H1 (cell line): ENCODE data around the gene ZNF75A. TPM values are rescaled to one million over a fixed set of nuclear protein-coding genes. Genes with fewer than 3 reads are reported as not detected.

Source experiments
- CTCF ChIA-PET: fragments of 300-600 bp; sonication (Branson Sonifier 250); formaldehyde crosslinking; loops from one replicate; lab custom pipeline; 2021; ENCODE audit not compliant: partially characterized antibody; lab: Charles Lee
- POLR2A ChIA-PET: fragments of 300-600 bp; sonication (Branson Sonifier 250); formaldehyde crosslinking; loops from one replicate; lab custom pipeline; 2021; ENCODE audit warnings: inconsistent platforms; ENCODE audit not compliant: partially characterized antibody; lab: Charles Lee
- DNase-seq, 2 experiments: peaks; one replicate each; pipeline versions ENCODE4 v3.0.0 to v3.0.0-alpha.2; 2010 to 2022; ENCODE audit warnings: low spot score in 2 of 2, low read depth in 1 of 2, mixed read lengths in 1 of 2
- FAIRE-seq: peaks from 2 replicates; lab custom pipeline; 2011; peaks lifted over from hg19 to GRCh38; lab: Jason Lieb, UNC
- H2AFZ ChIP-seq: 2 replicates; pipeline ENCODE4 v1.8.1; 2012; ENCODE audit warnings: low read length, inconsistent platforms
- H2AK5ac ChIP-seq: 2 replicates; pipeline ENCODE4 v1.6.1; 2013; ENCODE audit warnings: low read depth, low read length
- H2BK120ac ChIP-seq: replicated peaks from 2 replicates; pipeline ENCODE3; 2013; ENCODE audit warnings: low read depth, low read length, inconsistent platforms
- H2BK12ac ChIP-seq: 2 replicates; pipeline ENCODE4 v1.6.1; 2013; ENCODE audit warnings: low read depth, low read length
- H2BK15ac ChIP-seq: 2 replicates; pipeline ENCODE4 v1.6.1; 2013; ENCODE audit warnings: low read length
- H2BK20ac ChIP-seq: 2 replicates; pipeline ENCODE4 v1.6.1; 2013; ENCODE audit warnings: low read length
- H2BK5ac ChIP-seq: 2 replicates; pipeline ENCODE4 v1.6.1; 2013; ENCODE audit warnings: low read depth, low read length
- H3K14ac ChIP-seq: 2 replicates; pipeline ENCODE4 v1.6.1; 2013; ENCODE audit warnings: inconsistent platforms; ENCODE audit not compliant: insufficient read length
- H3K18ac ChIP-seq: 2 replicates; pipeline ENCODE4 v1.6.1; 2013; ENCODE audit warnings: low read length; ENCODE audit errors: extremely low read depth
- H3K23ac ChIP-seq: 2 replicates; pipeline ENCODE4 v1.6.1; 2013; ENCODE audit warnings: inconsistent platforms; ENCODE audit not compliant: insufficient read length
- H3K23me2 ChIP-seq: 2 replicates; pipeline ENCODE4 v1.6.1; 2013; ENCODE audit warnings: low read depth, low read length
- H3K27ac ChIP-seq: 2 replicates; pipeline ENCODE4 v1.6.1; 2011; ENCODE audit warnings: low read depth, low read length, inconsistent platforms
- H3K27me3 ChIP-seq, 4 experiments: replicated peaks in 1 of 4; 1 replicate in 1 of 4; 2 replicates in 3 of 4; pipeline versions ENCODE4 v1.6.1 to v1.8.1; 2011 to 2013; ENCODE audit warnings: low read length in 3 of 4, mild to moderate bottlenecking in 3 of 4, inconsistent platforms in 2 of 4, mixed read lengths in 2 of 4, moderate library complexity in 1 of 4; ENCODE audit not compliant: control insufficient read depth in 3 of 4, insufficient read depth in 3 of 4; ENCODE audit errors: extremely low read depth in 1 of 4
- H3K36me3 ChIP-seq, 4 experiments: 2 replicates each; pipeline versions ENCODE4 v1.6.1 to v1.8.1; 2011 to 2013; ENCODE audit warnings: mild to moderate bottlenecking in 4 of 4, low read length in 3 of 4, moderate library complexity in 2 of 4, control low read depth in 1 of 4, inconsistent platforms in 1 of 4; ENCODE audit not compliant: insufficient read depth in 4 of 4, control insufficient read depth in 2 of 4
- H3K4ac ChIP-seq: replicated peaks from 2 replicates; pipeline ENCODE3; 2013; ENCODE audit warnings: low read length, low read depth, mixed read lengths, inconsistent platforms; ENCODE audit not compliant: insufficient read length
- H3K4me1 ChIP-seq, 4 experiments: replicated peaks in 1 of 4; 1 replicate in 1 of 4; 2 replicates in 3 of 4; pipeline versions ENCODE4 v1.6.1 to v1.8.1; 2011 to 2013; ENCODE audit warnings: low read length in 3 of 4, inconsistent platforms in 2 of 4, mixed read lengths in 1 of 4; ENCODE audit not compliant: insufficient read depth in 4 of 4, control insufficient read depth in 3 of 4
- H3K4me2 ChIP-seq, 2 experiments: 2 replicates each; pipeline versions ENCODE4 v1.6.1 to v1.8.1; 2011 to 2013; ENCODE audit warnings: low read depth in 2 of 2, low read length in 2 of 2, control low read depth in 1 of 2, inconsistent platforms in 1 of 2, mild to moderate bottlenecking in 1 of 2; ENCODE audit not compliant: insufficient read depth in 1 of 2
- H3K4me3 ChIP-seq, 4 experiments: fragments of 200-600, 300-600 bp in 1 of 4; sonication (generic), shearing (Covaris generic), sonication (Bioruptor Twin) in 1 of 4; 2 replicates each; pipeline versions ENCODE4 v1.5.1 to v1.8.1; 2011 to 2016; ENCODE audit warnings: low read length in 4 of 4, low read depth in 3 of 4, control low read depth in 2 of 4, inconsistent platforms in 2 of 4, mild to moderate bottlenecking in 2 of 4, mixed read lengths in 1 of 4, moderate library complexity in 1 of 4; ENCODE audit not compliant: insufficient read depth in 2 of 4; ENCODE audit errors: extremely low read depth in 1 of 4
- H3K56ac ChIP-seq: replicated peaks from 2 replicates; pipeline ENCODE3; 2013; ENCODE audit warnings: low read depth, mild to moderate bottlenecking, mixed read lengths, low read length, inconsistent platforms; ENCODE audit not compliant: insufficient read length
- H3K79me1 ChIP-seq: 2 replicates; pipeline ENCODE4 v1.6.1; 2013; ENCODE audit warnings: low read depth, low read length, control low read depth
- H3K79me2 ChIP-seq, 2 experiments: 2 replicates each; pipeline versions ENCODE4 v1.6.1 to v1.8.1; 2012 to 2013; ENCODE audit warnings: low read length in 2 of 2, mild to moderate bottlenecking in 2 of 2, inconsistent platforms in 1 of 2; ENCODE audit not compliant: insufficient read depth in 2 of 2, control insufficient read depth in 1 of 2
- H3K9ac ChIP-seq, 4 experiments: replicated peaks in 1 of 4; 1 replicate in 1 of 4; 2 replicates in 3 of 4; pipeline versions ENCODE4 v1.6.1 to v1.8.1; 2011 to 2013; ENCODE audit warnings: low read depth in 3 of 4, low read length in 3 of 4, control low read depth in 2 of 4, mild to moderate bottlenecking in 2 of 4, moderate library complexity in 2 of 4, inconsistent platforms in 1 of 4; ENCODE audit errors: extremely low read depth in 1 of 4
- H3K9me3 ChIP-seq, 2 experiments: 2 replicates each; pipeline versions ENCODE4 v1.6.1 to v1.8.1; 2012 to 2013; ENCODE audit warnings: mild to moderate bottlenecking in 2 of 2, moderate library complexity in 2 of 2, control low read depth in 1 of 2, inconsistent platforms in 1 of 2, low read depth in 1 of 2, low read length in 1 of 2, mixed read lengths in 1 of 2; ENCODE audit not compliant: insufficient read depth in 2 of 2
- H4K20me1 ChIP-seq, 2 experiments: replicated peaks in 1 of 2; 2 replicates each; pipeline versions ENCODE3 to v1.8.1; 2011 to 2013; ENCODE audit warnings: inconsistent platforms in 2 of 2, low read length in 2 of 2, mild to moderate bottlenecking in 1 of 2; ENCODE audit not compliant: insufficient read depth in 2 of 2, control insufficient read depth in 1 of 2
- H4K5ac ChIP-seq: 2 replicates; pipeline ENCODE4 v1.6.1; 2013; ENCODE audit warnings: low read length, low read depth, mixed read lengths, inconsistent platforms; ENCODE audit not compliant: insufficient read length
- H4K8ac ChIP-seq: 2 replicates; pipeline ENCODE4 v1.8.0; 2013; ENCODE audit warnings: mild to moderate bottlenecking, moderate library complexity, low read length, inconsistent platforms; ENCODE audit not compliant: insufficient read depth; ENCODE audit errors: extremely low read depth
- H4K91ac ChIP-seq: replicated peaks from 2 replicates; pipeline ENCODE3; 2013; ENCODE audit warnings: low read length, mixed read lengths, inconsistent platforms; ENCODE audit not compliant: insufficient read length
- BCL11A ChIP-seq, 2 experiments: IDR thresholded peaks; one replicate each; pipeline ENCODE4 v1.6.1; 2011; ENCODE audit warnings: low read depth in 2 of 2, low read length in 2 of 2, mild to moderate bottlenecking in 2 of 2
- EGR1 ChIP-seq: IDR thresholded peaks from 2 replicates; pipeline ENCODE4 v1.6.1; 2011; ENCODE audit warnings: low read depth, low read length, borderline replicate concordance
- EZH2 ChIP-seq: fragments of 200-600 bp; sonication (generic); IDR thresholded peaks from 2 replicates; pipeline ENCODE4 v1.7.1; 2012; ENCODE audit warnings: low read depth, mild to moderate bottlenecking, moderate library complexity, low read length, inconsistent platforms; ENCODE audit not compliant: severe bottlenecking
- KDM1A ChIP-seq: fragments of 200-600, 300-600 bp; sonication (generic); IDR thresholded peaks from 2 replicates; pipeline ENCODE4 v1.7.1; 2016; ENCODE audit warnings: mild to moderate bottlenecking, low read length, borderline replicate concordance
- NANOG ChIP-seq: IDR thresholded peaks from 2 replicates; pipeline ENCODE4 v1.6.1; 2011; ENCODE audit warnings: low read length, low read depth, mild to moderate bottlenecking, inconsistent platforms; ENCODE audit not compliant: insufficient read depth, poor library complexity, severe bottlenecking
- PHF8 ChIP-seq: fragments of 200-600 bp; sonication (generic); conservative IDR thresholded peaks from 2 replicates; pipeline ENCODE4 v1.7.1; 2012; ENCODE audit warnings: low read depth, mild to moderate bottlenecking, inconsistent platforms, low read length, moderate library complexity
- RAD21 ChIP-seq, 2 experiments: IDR thresholded peaks in 1 of 2; conservative IDR thresholded peaks in 1 of 2; 2 replicates each; pipeline ENCODE4 v1.6.1; 2011; ENCODE audit warnings: low read depth in 2 of 2, low read length in 2 of 2, improper control_type of control experiment in 1 of 2, inconsistent platforms in 1 of 2, mild to moderate bottlenecking in 1 of 2, moderate library complexity in 1 of 2
- SAP30 ChIP-seq: fragments of 300-600 bp; sonication (generic); IDR thresholded peaks from 2 replicates; pipeline ENCODE4 v1.7.1; 2012; ENCODE audit warnings: low read length, moderate library complexity, mild to moderate bottlenecking, inconsistent platforms; ENCODE audit not compliant: insufficient read depth, insufficient replicate concordance
- SUZ12 ChIP-seq: fragments of 200-600 bp; sonication (generic); IDR thresholded peaks from 2 replicates; pipeline ENCODE4 v1.6.1; 2012; ENCODE audit warnings: mild to moderate bottlenecking, inconsistent platforms, low read length, moderate library complexity, mixed read lengths
- TBP ChIP-seq: IDR thresholded peaks from 2 replicates; pipeline ENCODE4 v1.6.1; 2011; ENCODE audit warnings: low read depth, low read length, improper control_type of control experiment
- WGBS, 2 experiments: shearing (Covaris generic) in 1 of 2; methylation state at CpG; one replicate each; pipeline versions ENCODE4 v1.1.6 to v1.1.7; 2013 to 2015; ENCODE audit warnings: low lambda C conversion rate in 2 of 2, mixed read lengths in 2 of 2, inconsistent platforms in 1 of 2, low coverage in 1 of 2, missing lambda C conversion rate in 1 of 2; ENCODE audit not compliant: insufficient replicate concordance in 2 of 2, insufficient coverage in 1 of 2, insufficient read length in 1 of 2; ENCODE audit errors: extremely low coverage in 1 of 2, missing lambda C conversion rate in 1 of 2; 5-methylcytosine and 5-hydroxymethylcytosine counted together
- polyA plus RNA-seq, 7 experiments: library from polyadenylated mRNA; depleted of rRNA in 3 of 7; stranded (reverse) in 5 of 7; unstranded in 2 of 7; fragments of >200 nt in 5 of 7; fragments of 200-250 nt in 2 of 7; gene quantifications; 1 replicate in 5 of 7; 2 replicates in 1 of 7; 4 replicates in 1 of 7; pipeline versions ENCODE4 v1.2.1 to v1.2.3, GENCODE V29; 2011 to 2013; ENCODE audit warnings: missing spikeins in 2 of 7, mixed read lengths in 2 of 7
- total RNA-seq: library from RNA; stranded (reverse); fragmentation: NEBNext Ultra II Directional; extraction: Animal tissue kit (Norgen Biotek cat#: 25700); gene quantifications from 2 replicates; pipeline ENCODE4 v1.2.1, GENCODE V29; 2021

The ZNF75A gene
- total and polyA plus RNA-seq, 2 of the 8 experiments (the other 6 are each of a cell fraction or from before 2014, with no cell fraction given): 9.3 to 30.0 TPM

DNA sequence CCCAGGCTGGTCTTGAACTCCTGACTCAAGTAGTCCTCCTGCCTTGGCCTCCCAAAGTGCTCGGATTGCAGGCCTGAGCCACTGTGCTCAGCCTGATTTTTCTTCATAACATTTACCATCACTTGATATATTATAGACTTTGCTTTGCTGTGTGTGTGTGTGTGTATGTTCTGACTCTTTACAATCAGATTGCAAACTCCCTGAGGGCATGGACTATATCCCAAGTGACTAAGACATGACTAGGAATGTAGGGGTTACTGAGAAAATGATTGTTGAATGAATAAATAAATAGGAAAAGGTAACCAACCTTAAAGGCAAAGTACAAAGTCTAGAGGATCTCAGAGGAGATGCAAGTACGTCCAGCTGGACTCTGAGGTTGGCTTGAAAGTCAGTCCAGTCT lies 40.7 kb downstream of the ZNF75A start:
- Histone ChIP-seq H3K79me2 (no peaks in the 10 kb centered on the region), H3K9me3 (peaks cover 16 to 31% of the 10 kb centered on the region in 2 experiments), H3K18ac (no peak overlapping the region), H3K79me1 (no peaks in the 10 kb centered on the region), H2AFZ (no peak overlapping the region), H4K8ac (no peak overlapping the region), H2BK5ac (no peak overlapping the region), H2BK20ac (no peak overlapping the region), H3K4me3 (no peak overlapping the region), H2AK5ac (no peak overlapping the region), H3K14ac (no peak overlapping the region), H3K4me1 (no peaks in the 10 kb centered on the region), H3K27ac (no peak overlapping the region), H4K20me1 (no peaks in the 10 kb centered on the region), H2BK12ac (no peak overlapping the region), H3K23me2 (no peaks in the 10 kb centered on the region), H3K9ac (no peak overlapping the region), H3K36me3 (no peaks in the 10 kb centered on the region), H3K27me3 (no peaks in the 10 kb centered on the region), H3K4ac (no peak overlapping the region), H2BK15ac (no peak overlapping the region), H3K56ac (no peak overlapping the region), H4K5ac (no peak overlapping the region), H3K4me2 (no peak overlapping the region), H3K23ac (no peak overlapping the region), H4K91ac (no peak overlapping the region), H2BK120ac (no peak overlapping the region)
- FAIRE-seq (no peak), DNase-seq (no peak)
- ChIA-PET POLR2A (no interaction called here), CTCF (no interaction called here)
- 57% methylated on average over 2 of the region's 2 CpGs; no CpG with 5 or more reads in 1 of the 2 experiments for WGBS, 2 experiments
- no peak for TF ChIP-seq EGR1
- no peak for TF ChIP-seq EZH2
- TF ChIP-seq SUZ12: no peak
- TF ChIP-seq BCL11A (IDR thresholded peaks at IDR 0.05; ENCODE audit: low read depth in 2 of 2, low read length in 2 of 2): no peak
- TF ChIP-seq SAP30: no peak
- no peak for TF ChIP-seq RAD21 (IDR thresholded peaks at IDR 0.05 in 1 of 2, conservative IDR thresholded peaks at IDR 0.05 in 1 of 2; ENCODE audit: low read depth in 2 of 2, low read length in 2 of 2)
- TF ChIP-seq NANOG: no peak
- TF ChIP-seq TBP: no peak
- TF ChIP-seq KDM1A: no peak
- no peak for TF ChIP-seq PHF8
